Osteocyte (in vitro differentiated cells): ENCODE results near the gene CALHM5. TPM values are rescaled to one million over a fixed set of nuclear protein-coding genes. Genes with fewer than 3 reads are reported as not detected.
A peak's percentile ranks its signal among the peaks of the same experiment; 100 is the strongest.

Experiments used
- DNase-seq: peaks from one replicate; pipeline ENCODE4 v3.0.0; 2021; ENCODE audit warnings: mixed read lengths; ENCODE audit not compliant: unreplicated experiment; ENCODE audit errors: extremely low spot score
- H3K27ac Mint-ChIP-seq: one replicate; pipeline ENCODE4 v1.8.0; 2021; ENCODE audit warnings: mild to moderate bottlenecking, mixed read lengths; ENCODE audit not compliant: unreplicated experiment
- H3K27me3 Mint-ChIP-seq: one replicate; pipeline ENCODE4 v1.8.0; 2021; ENCODE audit warnings: mixed read lengths; ENCODE audit not compliant: unreplicated experiment
- H3K36me3 Mint-ChIP-seq: one replicate; pipeline ENCODE4 v1.8.0; 2021; ENCODE audit warnings: mixed read lengths; ENCODE audit not compliant: unreplicated experiment
- H3K4me1 Mint-ChIP-seq: one replicate; pipeline ENCODE4 v1.8.0; 2021; ENCODE audit warnings: mixed read lengths; ENCODE audit not compliant: unreplicated experiment
- H3K4me3 Mint-ChIP-seq: one replicate; pipeline ENCODE4 v1.8.0; 2021; ENCODE audit warnings: mild to moderate bottlenecking, moderate library complexity, mixed read lengths; ENCODE audit not compliant: unreplicated experiment
- H3K9me3 Mint-ChIP-seq: one replicate; pipeline ENCODE4 v1.8.0; 2021; ENCODE audit warnings: mixed read lengths; ENCODE audit not compliant: unreplicated experiment
- CTCF ChIP-seq: fragments of 200-600 bp; sonication (generic); IDR thresholded peaks from 2 replicates; pipeline ENCODE4 v1.5.0; 2021; ENCODE audit warnings: antibody characterized with exemption, mild to moderate bottlenecking, moderate library complexity
- total RNA-seq: library from RNA; stranded (reverse); gene quantifications from 2 replicates; pipeline ENCODE4 v1.2.1, GENCODE V29; 2021

The CALHM5 gene
- total RNA-seq, 1 donor from 2014 or later = 4.9 TPM

- no peaks in the 10 kb centered on the region for H3K36me3 Mint-ChIP-seq
These were observed 2.9 kb upstream of the CALHM5 start for GRCh38 chr6:116508527-116508926.

GRCh38 chr6:116512111-116512559 is 696 bp downstream of the CALHM5 start:
- H3K27me3 Mint-ChIP-seq = no peaks in the 10 kb centered on the region
- H3K36me3 Mint-ChIP-seq = peaks cover 8% of the 10 kb centered on the region
- no peak for DNase-seq
- peak overlapping the region; percentile 98 for H3K27ac Mint-ChIP-seq
- H3K4me1 Mint-ChIP-seq = peaks cover 32% of the 10 kb centered on the region
- peak overlapping the region; percentile 80 for H3K4me3 Mint-ChIP-seq
- TF ChIP-seq CTCF = no peak
- peaks cover 9% of the 10 kb centered on the region for H3K9me3 Mint-ChIP-seq

More at GRCh38 chr6:116508527-116508926, 2.9 kb upstream of the CALHM5 start:
- no peak for TF ChIP-seq CTCF
- Mint-ChIP-seq H3K9me3 (peaks cover 9% of the 10 kb centered on the region), H3K27me3 (no peaks in the 10 kb centered on the region), H3K27ac (no peak overlapping the region), H3K4me3 (no peak overlapping the region), H3K4me1 (peaks cover 25% of the 10 kb centered on the region)
- DNase-seq = no peak

GRCh38 chr6:116512734-116513133 is 1.3 kb downstream of the CALHM5 start:
- Mint-ChIP-seq H3K27ac (peak overlapping the region; percentile 98), H3K27me3 (no peaks in the 10 kb centered on the region), H3K9me3 (peaks cover 9% of the 10 kb centered on the region), H3K4me3 (peak overlapping the region; percentile 80), H3K36me3 (peaks cover 8% of the 10 kb centered on the region), H3K4me1 (peaks cover 32% of the 10 kb centered on the region)
- no peak for TF ChIP-seq CTCF
- DNase-seq = no peak

- peak overlapping the region; percentile 3 for H3K27ac Mint-ChIP-seq
- peaks cover 11% of the 10 kb centered on the region for H3K36me3 Mint-ChIP-seq
- no peak for TF ChIP-seq CTCF
- H3K9me3 Mint-ChIP-seq = peaks cover 9% of the 10 kb centered on the region
- no peak for DNase-seq
- H3K4me1 Mint-ChIP-seq = peaks cover 32% of the 10 kb centered on the region
- peak overlapping the region; percentile 80 for H3K4me3 Mint-ChIP-seq
- no peaks in the 10 kb centered on the region for H3K27me3 Mint-ChIP-seq
These were observed 1.9 kb downstream of the CALHM5 start for GRCh38 chr6:116513224-116513875.

GRCh38 chr6:116514111-116514510 is 2.7 kb downstream of the CALHM5 start:
- H3K4me1 Mint-ChIP-seq = peaks cover 32% of the 10 kb centered on the region
- no peaks in the 10 kb centered on the region for H3K27me3 Mint-ChIP-seq
- no peak for TF ChIP-seq CTCF
- peaks cover 13% of the 10 kb centered on the region for H3K36me3 Mint-ChIP-seq
- no peak overlapping the region for H3K4me3 Mint-ChIP-seq
- no peak for DNase-seq
- H3K9me3 Mint-ChIP-seq = peaks cover 4% of the 10 kb centered on the region
- no peak overlapping the region for H3K27ac Mint-ChIP-seq
